GM19099 (cell line): ENCODE data around the gene DHRSX.

Experiments used
- POLR2A ChIP-seq: IDR thresholded peaks from 3 replicates; pipeline ENCODE4 v1.6.1; 2011; ENCODE audit warnings: low read depth; ENCODE audit not compliant: insufficient read length; ENCODE audit errors: extremely low read depth

Gene DHRSX

DNA sequence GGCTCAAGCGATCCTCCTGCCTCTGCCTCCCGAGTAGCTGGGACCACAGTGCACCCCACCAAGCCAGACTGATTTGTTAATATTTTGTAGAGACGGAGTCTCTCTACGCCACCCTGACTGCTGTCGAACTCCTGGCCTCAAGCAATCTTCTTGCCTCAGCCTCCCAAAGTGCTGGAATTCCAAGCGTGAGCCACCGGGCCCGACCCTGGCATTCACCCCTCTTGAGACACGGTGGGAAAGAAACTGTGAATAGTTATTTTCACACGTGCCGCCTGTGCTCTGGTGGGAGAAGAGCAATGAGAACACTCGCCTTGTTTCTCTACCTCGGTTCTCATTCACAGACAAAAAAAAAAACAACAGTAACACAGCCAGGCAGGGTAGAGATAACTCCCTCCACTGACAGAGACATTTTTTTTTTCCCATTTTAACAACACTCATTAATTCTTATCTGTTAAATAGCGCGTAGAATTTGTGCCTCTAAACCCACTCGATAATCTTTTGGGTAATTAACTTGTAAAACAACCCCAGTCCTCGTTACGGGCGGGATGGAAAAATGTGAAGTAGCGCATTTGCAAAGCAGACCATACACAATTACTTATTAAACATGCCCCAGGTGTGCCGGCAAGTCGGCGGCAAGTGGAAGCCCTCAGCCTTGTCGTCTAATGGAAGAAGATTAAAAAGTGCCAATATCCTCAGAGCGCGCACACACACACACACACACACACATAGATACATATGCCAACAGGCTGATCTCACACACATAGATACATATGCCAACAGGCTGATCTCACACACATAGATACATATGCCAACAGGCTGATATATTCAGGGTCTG lies 103.3 kb downstream of the DHRSX start:
- no peak for TF ChIP-seq POLR2A

DNA sequence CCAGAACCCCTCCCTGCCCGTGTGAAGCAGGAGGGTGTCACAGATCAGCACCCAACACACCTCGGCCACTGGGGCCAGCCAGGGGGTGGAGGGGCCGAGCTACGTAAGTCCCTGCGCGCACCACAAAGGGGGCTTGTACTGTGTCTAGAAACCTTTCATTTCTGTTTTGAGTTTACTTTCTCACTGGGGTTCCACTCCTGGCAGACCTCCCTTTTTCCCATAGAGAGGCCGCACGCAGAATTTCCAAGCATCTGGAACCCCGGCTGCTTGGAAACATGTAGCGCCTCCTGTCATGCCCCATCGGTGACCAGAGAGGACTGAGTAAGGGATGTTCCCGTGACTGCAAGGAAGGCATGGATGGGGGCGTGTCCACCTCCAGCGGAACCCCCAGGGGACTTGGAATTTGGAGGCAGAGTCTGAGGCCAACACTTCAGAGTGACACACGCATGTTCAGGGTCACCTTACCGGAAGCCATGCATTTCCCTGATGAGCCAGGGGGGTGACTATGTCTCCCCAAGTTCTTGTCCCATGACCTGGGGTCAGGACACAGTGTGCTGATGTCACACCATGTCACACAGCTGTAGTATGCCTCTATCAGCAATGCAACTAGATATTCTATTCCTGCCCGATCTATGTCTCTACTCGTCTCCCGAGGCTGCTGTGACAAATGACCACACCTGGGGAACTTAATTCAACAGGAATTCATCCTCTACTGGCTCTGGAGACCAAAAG lies 105.3 kb downstream of the DHRSX start:
- TF ChIP-seq POLR2A: no peak

DNA sequence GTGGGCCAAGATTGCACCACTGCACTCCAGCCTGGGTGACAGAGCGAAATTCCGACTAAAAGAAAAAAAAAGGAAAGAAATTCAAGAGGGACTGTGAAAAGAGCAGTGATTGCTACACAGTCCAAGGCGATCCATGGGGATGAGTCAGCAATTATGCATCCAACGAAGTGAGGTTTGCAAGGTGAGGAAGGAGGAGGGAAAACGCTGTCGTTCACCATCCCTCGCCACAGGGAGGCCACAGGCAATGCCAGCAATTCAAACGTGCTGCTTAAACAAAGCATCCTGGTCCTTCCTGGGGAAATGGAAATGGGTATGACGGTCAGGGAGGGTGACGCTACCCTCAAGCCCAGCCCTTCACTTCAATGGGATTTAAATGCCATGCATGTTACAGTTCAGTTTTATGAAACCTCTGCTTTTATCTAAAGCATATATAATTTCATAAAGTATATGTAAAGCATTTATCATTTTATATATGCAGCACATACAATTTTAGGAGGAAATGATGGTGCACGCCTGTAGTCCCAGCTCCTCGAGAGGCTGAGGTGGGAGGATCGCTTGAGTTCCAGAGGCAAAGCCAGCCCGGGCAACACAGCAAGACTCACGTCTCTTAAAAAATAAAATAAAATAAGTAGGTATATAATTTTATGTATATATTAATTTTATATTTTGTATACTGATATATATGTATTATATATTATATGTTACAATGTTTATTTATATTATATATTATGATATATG lies 108.7 kb downstream of the DHRSX start:
- TF ChIP-seq POLR2A: no peak

DNA sequence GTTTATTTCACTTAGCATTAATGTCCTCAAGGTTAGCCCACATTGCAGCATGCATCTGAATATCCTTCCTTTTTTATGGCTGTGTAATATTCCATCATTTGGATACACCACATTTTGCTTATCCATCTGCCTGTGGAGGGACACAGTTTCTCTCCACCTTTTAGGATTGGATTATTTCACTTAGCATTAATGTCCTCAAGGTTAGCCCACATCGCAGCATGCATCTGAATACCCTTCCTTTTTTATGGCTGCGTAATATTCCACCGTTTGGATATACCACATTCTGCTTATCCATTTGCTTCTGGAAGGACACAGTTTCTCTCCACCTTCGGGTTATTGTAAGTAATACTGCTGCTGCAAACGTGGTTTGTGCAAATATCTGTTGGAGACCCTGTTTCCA lies 110.0 kb downstream of the DHRSX start:
- TF ChIP-seq POLR2A: no peak

DNA sequence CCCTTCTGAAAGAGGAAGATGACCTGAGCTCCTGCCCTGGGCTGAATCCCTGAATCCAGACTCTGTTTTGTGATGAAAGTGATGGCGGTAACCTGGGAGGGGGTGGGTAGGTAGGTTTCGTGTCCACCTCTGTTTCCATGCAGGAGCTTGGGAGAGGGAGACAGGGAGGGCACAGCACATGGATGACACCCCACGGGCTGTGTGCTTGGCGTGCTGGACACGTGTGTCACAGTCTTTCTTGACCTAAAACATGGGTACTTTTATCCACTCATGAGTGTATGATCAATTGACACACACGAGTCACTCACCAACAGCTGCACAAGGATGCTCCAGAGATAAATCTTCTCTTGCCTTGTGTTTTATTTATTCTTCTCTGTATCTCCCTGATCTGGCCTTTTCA lies 111.5 kb downstream of the DHRSX start:
- no peak for TF ChIP-seq POLR2A

DNA sequence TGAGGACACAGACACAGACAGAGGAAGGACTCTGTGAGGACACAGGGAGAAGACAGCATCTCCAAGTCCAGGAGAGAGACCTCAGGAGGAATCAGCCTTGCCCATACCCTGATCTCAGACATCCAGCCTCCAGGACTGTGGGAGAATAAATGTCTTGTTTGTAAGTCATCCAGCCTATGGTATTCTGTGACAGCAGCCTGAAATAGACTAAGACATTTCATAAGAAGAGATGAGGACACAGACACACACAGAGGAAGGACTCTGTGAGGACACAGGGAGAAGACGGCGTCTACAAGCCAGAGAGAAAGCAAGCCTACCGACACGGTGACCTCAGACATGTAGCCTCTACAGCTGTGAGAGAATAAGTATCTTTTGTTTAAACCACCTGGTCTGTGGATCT lies 112.1 kb downstream of the DHRSX start:
- no peak for TF ChIP-seq POLR2A

DNA sequence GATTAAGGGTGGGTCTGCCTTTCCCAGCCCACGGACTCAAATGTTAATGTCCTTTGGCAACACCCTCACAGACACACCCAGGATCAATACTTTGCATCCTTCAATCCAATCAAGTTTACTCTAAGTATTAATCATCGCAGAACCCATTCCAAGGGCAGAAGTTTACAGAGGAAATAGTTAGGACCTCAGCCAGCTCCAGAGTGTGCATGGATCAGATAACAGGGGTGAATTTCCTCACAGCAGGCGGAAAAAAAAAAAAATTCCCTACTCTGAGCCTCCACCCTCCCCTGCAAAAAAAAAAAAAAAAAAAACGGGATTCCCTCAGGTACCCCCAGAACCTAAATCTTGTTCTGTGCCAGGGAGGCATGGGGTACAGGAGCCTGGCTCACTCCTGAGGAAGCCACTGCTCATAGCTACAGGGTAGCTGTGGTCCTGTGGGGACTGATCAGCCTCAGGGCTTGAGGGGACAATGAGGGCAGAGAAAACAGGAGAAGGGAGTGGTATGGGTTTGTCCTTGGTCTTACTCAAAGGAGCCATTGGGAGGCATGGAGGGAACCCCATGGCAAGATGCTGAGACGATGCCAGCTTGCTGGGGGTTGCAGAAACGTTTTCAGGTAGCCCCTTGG lies 113.0 kb downstream of the DHRSX start:
- TF ChIP-seq POLR2A: no peak

DNA sequence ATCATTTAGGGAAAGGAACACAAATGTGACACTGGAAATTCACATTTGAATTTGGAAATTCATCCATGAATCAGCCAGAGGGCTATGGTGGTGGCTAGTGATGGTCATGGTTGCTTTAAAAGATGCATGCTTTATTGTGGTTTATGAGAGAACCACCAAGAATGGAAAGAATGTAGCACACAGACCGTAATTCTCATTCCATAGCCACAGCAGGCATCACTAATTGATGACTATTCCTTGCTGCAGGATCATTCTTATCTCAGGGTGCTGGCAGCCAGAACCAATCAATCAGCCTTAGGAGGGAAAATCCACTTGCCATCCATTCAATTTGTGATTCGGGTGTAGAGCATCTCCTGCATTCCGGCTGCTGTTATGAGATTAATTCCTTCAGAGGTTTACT lies 115.6 kb downstream of the DHRSX start:
- TF ChIP-seq POLR2A: no peak

DNA sequence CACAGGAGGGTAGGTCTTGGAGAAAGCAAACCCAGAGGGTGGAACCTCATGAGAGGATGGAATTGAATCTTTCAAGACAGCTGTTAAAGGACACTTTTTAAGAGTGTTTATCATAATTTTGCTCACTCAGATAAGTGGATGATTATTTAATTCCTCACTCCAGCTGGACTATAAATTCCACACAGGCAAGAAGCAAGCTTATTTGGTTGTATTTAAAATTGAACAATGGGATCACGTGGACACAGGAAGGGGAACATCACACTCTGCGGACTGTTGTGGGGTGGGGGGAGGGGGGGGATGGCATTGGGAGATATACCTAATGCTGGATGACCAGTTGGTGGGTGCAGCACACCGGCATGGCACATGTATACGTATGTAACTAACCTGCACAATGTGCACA lies 116.3 kb downstream of the DHRSX start:
- TF ChIP-seq POLR2A: no peak

DNA sequence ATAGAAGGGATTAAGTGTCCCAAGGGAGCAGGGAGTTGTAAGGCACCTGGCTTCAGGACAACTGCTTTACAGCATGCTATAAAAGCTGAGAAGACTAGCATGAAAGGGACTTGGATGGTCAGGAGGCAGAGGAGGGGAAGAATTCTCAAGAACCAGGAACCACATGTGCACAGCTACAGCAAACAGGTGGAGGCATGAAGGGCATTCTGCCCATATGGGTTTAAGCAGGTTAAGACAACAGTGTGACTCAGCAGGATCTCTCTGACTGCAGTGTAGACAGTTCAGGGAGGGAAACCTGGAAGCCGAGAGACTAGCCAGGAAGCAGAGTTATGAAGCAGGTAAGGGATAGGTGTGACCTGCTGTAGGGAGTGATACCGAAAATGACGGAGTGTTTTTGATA lies 117.0 kb downstream of the DHRSX start:
- no peak for TF ChIP-seq POLR2A

DNA sequence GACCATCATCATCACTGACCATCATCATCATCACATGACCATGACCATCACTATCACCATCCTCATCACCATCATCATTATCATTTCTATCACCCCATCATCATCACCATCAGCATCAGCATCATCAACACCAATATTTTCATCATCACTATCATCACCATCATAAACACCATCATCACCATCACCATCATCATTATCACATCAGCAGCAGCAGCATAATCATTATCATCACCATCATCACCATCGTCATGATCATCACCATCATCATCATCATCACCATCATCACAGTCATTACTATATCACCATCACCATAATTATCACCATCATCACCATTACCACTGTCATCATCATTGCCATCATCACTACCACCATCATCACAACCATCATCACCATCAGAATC lies 117.6 kb downstream of the DHRSX start:
- TF ChIP-seq POLR2A: no peak

DNA sequence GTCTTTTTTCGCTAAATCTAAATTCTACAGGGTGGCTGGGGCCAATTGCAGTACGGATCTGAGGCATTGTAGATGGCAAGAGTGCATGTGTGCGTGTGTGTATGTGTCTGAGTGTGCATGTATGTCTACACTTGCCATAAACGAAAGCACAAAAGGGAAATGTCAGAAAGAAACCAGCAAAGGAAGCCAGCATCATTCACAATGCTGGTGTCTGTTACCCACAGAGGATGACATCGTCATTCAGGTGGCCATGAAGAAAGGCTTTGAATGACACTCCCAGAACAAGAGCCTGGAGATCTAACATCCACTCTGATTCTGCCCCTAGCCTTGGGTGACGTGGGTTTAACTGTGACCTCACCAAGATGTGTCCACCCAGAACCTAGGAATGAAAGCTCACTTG lies 124.6 kb downstream of the DHRSX start:
- TF ChIP-seq POLR2A: no peak

DNA sequence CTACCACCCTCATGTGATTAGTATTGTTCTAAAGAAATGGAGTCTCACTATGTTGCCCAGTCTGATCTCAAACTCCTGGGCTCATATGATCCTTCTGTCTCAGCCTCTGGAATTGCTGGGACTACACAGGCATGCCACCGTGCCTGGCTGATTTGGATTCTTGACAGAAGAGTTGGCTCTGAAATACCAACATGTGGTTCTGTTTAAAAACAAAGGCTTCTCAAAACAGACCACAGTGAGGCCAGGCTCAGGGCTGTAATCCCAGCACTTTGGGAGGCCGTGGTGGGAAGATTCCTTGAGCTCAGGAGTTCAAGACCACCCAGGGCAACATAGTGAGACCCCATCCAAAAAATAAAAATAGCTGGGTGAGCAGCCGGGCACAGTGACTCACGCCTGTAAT lies 126.7 kb downstream of the DHRSX start:
- TF ChIP-seq POLR2A: no peak

DNA sequence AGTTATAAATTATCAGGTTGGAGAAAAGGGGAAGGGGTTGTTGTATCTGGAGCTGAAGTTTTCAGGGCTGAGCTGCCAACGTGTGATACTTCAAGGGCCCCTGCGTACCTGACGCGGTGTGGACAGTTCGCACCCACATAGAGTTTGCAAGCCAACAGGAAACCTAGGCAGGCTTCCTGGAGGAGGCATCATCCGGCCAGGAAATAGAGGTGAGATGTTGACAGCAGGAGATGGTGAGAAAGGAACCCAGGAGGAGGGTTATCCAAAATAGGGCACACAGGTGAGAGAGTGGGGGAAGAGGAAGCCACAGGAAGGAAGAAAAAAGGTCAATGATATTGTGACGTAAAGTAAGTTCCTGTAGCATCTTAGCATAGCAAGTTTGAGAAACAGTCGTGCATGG lies 127.2 kb downstream of the DHRSX start:
- TF ChIP-seq POLR2A: no peak

DNA sequence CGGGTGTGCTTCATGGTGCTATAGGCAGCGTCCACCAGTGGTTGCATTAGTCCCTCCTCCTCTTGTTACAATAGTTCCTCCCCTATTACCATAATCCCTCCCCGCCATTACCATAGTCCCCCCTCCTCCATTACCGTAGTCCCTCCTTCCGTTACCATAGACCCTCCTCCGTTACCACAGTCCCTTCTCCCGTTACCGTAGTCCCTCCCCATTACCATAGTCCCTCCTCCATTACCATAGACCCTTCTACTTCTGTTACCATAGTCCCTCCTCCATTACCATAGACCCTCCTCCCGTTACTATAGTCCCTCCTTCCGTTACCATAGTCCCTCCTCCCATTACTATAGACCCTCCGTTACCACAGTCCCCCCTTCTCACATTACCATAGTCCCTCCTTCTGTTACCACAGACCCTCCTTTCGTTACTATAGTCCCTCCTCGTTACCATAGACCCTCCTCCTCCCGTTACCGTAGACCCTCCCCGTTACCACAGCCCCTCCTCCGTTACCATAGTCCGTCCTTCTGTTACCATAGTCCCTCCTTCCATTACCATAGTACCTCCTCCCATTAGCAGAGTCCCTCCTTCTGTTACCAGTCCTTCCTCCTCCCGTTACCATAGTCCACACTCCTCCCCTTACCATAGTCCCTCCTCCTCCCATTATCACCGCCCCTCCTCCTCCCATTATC lies 129.6 kb downstream of the DHRSX start:
- no peak for TF ChIP-seq POLR2A
